Caco-2 (cell line): ENCODE measurements around the gene CTNNA2. TPM values are rescaled to one million over a fixed set of nuclear protein-coding genes. Genes with fewer than 3 reads are reported as not detected.

Experiments
- BruUV-seq: library from RNA; stranded (reverse); fragments of 400-500 nt; replicated peaks from 2 replicates; lab custom pipeline; 2021; lab: Mats Ljungman, UMichigan
- CTCF ChIA-PET: fragments of 300-600 bp; sonication (Branson Sonifier 250); formaldehyde crosslinking; loops from one replicate; lab custom pipeline; 2022; ENCODE audit warnings: antibody characterized with exemption; lab: Charles Lee
- POLR2A ChIA-PET: fragments of 300-600 bp; sonication (Branson Sonifier 250); formaldehyde crosslinking; loops from one replicate; lab custom pipeline; 2022; ENCODE audit warnings: antibody characterized with exemption; lab: Charles Lee
- DNase-seq, 2 experiments: peaks; one replicate each; pipeline versions ENCODE4 v3.0.0 to v3.0.0-alpha.2; 2020 to 2022
- H3K27me3 ChIP-seq: replicated peaks from 2 replicates; pipeline ENCODE4 v1.6.0; 2011; ENCODE audit warnings: low read length; ENCODE audit not compliant: control insufficient read depth, insufficient read depth
- H3K36me3 ChIP-seq: 2 replicates; pipeline ENCODE4 v1.5.1; 2011; ENCODE audit warnings: low read length; ENCODE audit not compliant: control insufficient read depth, insufficient read depth
- H3K4me1 ChIP-seq: fragments of 250-450 bp; sonication (Bioruptor Pico); 2 replicates; pipeline ENCODE4 v1.5.1; 2020; ENCODE audit warnings: mild to moderate bottlenecking
- H3K4me3 ChIP-seq: 2 replicates; pipeline ENCODE4 v1.5.1; 2011; ENCODE audit warnings: low read depth, mild to moderate bottlenecking, control low read depth, low read length
- H3K9me3 ChIP-seq: fragments of 250-450 bp; sonication (Bioruptor Pico); 2 replicates; pipeline ENCODE4 v1.5.1; 2020; ENCODE audit warnings: mild to moderate bottlenecking, moderate library complexity
- H3K27ac Mint-ChIP-seq: one replicate; pipeline ENCODE4 v1.8.0; 2022; ENCODE audit warnings: mixed read lengths; ENCODE audit not compliant: unreplicated experiment
- H3K27me3 Mint-ChIP-seq: one replicate; pipeline ENCODE4 v1.8.0; 2022; ENCODE audit warnings: mixed read lengths; ENCODE audit not compliant: insufficient read depth, unreplicated experiment
- H3K36me3 Mint-ChIP-seq: one replicate; pipeline ENCODE4 v1.8.0; 2022; ENCODE audit warnings: mild to moderate bottlenecking, mixed read lengths; ENCODE audit not compliant: insufficient read depth, unreplicated experiment
- H3K4me1 Mint-ChIP-seq: one replicate; pipeline ENCODE4 v1.8.0; 2022; ENCODE audit warnings: low read depth, mixed read lengths; ENCODE audit not compliant: unreplicated experiment
- H3K4me3 Mint-ChIP-seq: one replicate; pipeline ENCODE4 v1.8.0; 2022; ENCODE audit warnings: mild to moderate bottlenecking, moderate library complexity, mixed read lengths; ENCODE audit not compliant: unreplicated experiment
- H3K9me3 Mint-ChIP-seq: one replicate; pipeline ENCODE4 v1.8.0; 2022; ENCODE audit warnings: mixed read lengths; ENCODE audit not compliant: unreplicated experiment
- CTCF ChIP-seq, 2 experiments: fragments of 200-600 bp in 1 of 2; IDR thresholded peaks; 1 replicate in 1 of 2; 2 replicates in 1 of 2; pipeline versions ENCODE4 v1.5.1 to v1.8.0; 2011 to 2022; ENCODE audit warnings: antibody characterized with exemption in 1 of 2, control low read depth in 1 of 2, inconsistent platforms in 1 of 2, low read depth in 1 of 2, low read length in 1 of 2, mild to moderate bottlenecking in 1 of 2, moderate library complexity in 1 of 2; ENCODE audit not compliant: insufficient read depth in 1 of 2, severe bottlenecking in 1 of 2, unreplicated experiment in 1 of 2
- intact Hi-C: fragments of 100-400 bp; cut with micrococcal nuclease; formaldehyde crosslinking; loops from one replicate; pipeline ENCODE4 v1.10.0; 2022; ENCODE audit not compliant: unreplicated experiment
- total RNA-seq: library from RNA; stranded (reverse); gene quantifications from 2 replicates; pipeline ENCODE4 v1.2.3, GENCODE V29; 2022

The CTNNA2 gene
- total RNA-seq, 1 experiment from 2014 or later = not detected

- no TSS peak for BruUV-seq
- H3K4me1 Mint-ChIP-seq = no peaks in the 10 kb centered on the region
- intact Hi-C loops = no loop called here
- H3K27ac Mint-ChIP-seq = no peak overlapping the region
- H3K9me3 Mint-ChIP-seq = no peaks in the 10 kb centered on the region
- DNase-seq = no peak
- ChIA-PET CTCF (no interaction called here), POLR2A (no interaction called here)
- H3K27me3 Mint-ChIP-seq = peaks cover 7% of the 10 kb centered on the region
- no peaks in the 10 kb centered on the region for H3K36me3 ChIP-seq
- no peaks in the 10 kb centered on the region for H3K9me3 ChIP-seq
- no peaks in the 10 kb centered on the region for H3K27me3 ChIP-seq
- H3K36me3 Mint-ChIP-seq = no peaks in the 10 kb centered on the region
- TF ChIP-seq CTCF (IDR thresholded peaks at IDR 0.05; ENCODE audit: insufficient read depth in 1 of 2, low read depth in 1 of 2, low read length in 1 of 2, severe bottlenecking in 1 of 2, unreplicated experiment in 1 of 2) = no peak
- H3K4me1 ChIP-seq = no peaks in the 10 kb centered on the region
- H3K4me3 Mint-ChIP-seq = no peak overlapping the region
- no peak overlapping the region for H3K4me3 ChIP-seq
Measured at GRCh38 chr2:80054346-80054675, 541.5 kb downstream of the CTNNA2 start.

GRCh38 chr2:80057956-80058355, 545.1 kb downstream of the CTNNA2 start:
- H3K36me3 Mint-ChIP-seq = no peaks in the 10 kb centered on the region
- no peaks in the 10 kb centered on the region for H3K4me1 Mint-ChIP-seq
- Histone ChIP-seq H3K4me1 (no peaks in the 10 kb centered on the region), H3K4me3 (no peak overlapping the region), H3K9me3 (no peaks in the 10 kb centered on the region), H3K27me3 (no peaks in the 10 kb centered on the region), H3K36me3 (no peaks in the 10 kb centered on the region)
- no peak overlapping the region for H3K4me3 Mint-ChIP-seq
- DNase-seq = no peak
- CTCF ChIA-PET = no interaction called here
- intact Hi-C loops = no loop called here
- H3K27ac Mint-ChIP-seq = no peak overlapping the region
- H3K9me3 Mint-ChIP-seq = no peaks in the 10 kb centered on the region
- no TSS peak for BruUV-seq
- H3K27me3 Mint-ChIP-seq = peaks cover 5% of the 10 kb centered on the region
- TF ChIP-seq CTCF (IDR thresholded peaks at IDR 0.05; ENCODE audit: insufficient read depth in 1 of 2, low read depth in 1 of 2, low read length in 1 of 2, severe bottlenecking in 1 of 2, unreplicated experiment in 1 of 2) = no peak
- POLR2A ChIA-PET = no interaction called here

GRCh38 chr2:80058562-80058961, 545.7 kb downstream of the CTNNA2 start:
- no peak for TF ChIP-seq CTCF (IDR thresholded peaks at IDR 0.05; ENCODE audit: insufficient read depth in 1 of 2, low read depth in 1 of 2, low read length in 1 of 2, severe bottlenecking in 1 of 2, unreplicated experiment in 1 of 2)
- no peak overlapping the region for H3K27ac Mint-ChIP-seq
- H3K9me3 Mint-ChIP-seq = no peaks in the 10 kb centered on the region
- Histone ChIP-seq H3K27me3 (no peaks in the 10 kb centered on the region), H3K9me3 (no peaks in the 10 kb centered on the region), H3K36me3 (no peaks in the 10 kb centered on the region), H3K4me3 (no peak overlapping the region), H3K4me1 (no peaks in the 10 kb centered on the region)
- no TSS peak for BruUV-seq
- intact Hi-C loops = no loop called here
- H3K4me3 Mint-ChIP-seq = no peak overlapping the region
- ChIA-PET POLR2A (no interaction called here), CTCF (no interaction called here)
- H3K27me3 Mint-ChIP-seq = peaks cover 8% of the 10 kb centered on the region
- DNase-seq = no peak
- no peaks in the 10 kb centered on the region for H3K4me1 Mint-ChIP-seq
- H3K36me3 Mint-ChIP-seq = no peaks in the 10 kb centered on the region
